Measurements from ENCODE around the gene RTP5. TPM values are rescaled to one million over a fixed set of nuclear protein-coding genes. Genes with fewer than 3 reads are reported as not detected.

The RTP5 gene
- not detected in 2 replicates for total RNA-seq

GRCh38 chr2:241869087-241869961, at the start of gene RTP5:
Gene RTP5 (plus strand): TSS chr2:241869729. CDS start chr2:241869757, 28 bp downstream.

GRCh38 chr2:241858206-241859016, 11.1 kb upstream of the RTP5 start, which contains the start of gene PDCD1:
Gene PDCD1 (minus strand): TSS chr2:241858894. CDS start chr2:241858838, 56 bp downstream.

Other genes with a start within 250 kb of the RTP5 start
- gene THAP4, start 232.6 kb upstream of the RTP5 start, total RNA-seq, result 31.9 and 35.3 TPM in 2 replicates
- gene ATG4B, start 232.0 kb upstream of the RTP5 start, total RNA-seq, result 45.7 and 47.6 TPM in 2 replicates
- gene DTYMK, start 182.9 kb upstream of the RTP5 start, total RNA-seq, result 18.3 and 21.0 TPM in 2 replicates
- gene ING5, start 167.7 kb upstream of the RTP5 start, total RNA-seq, result 11.8 and 13.1 TPM in 2 replicates
- gene D2HGDH, start 135.1 kb upstream of the RTP5 start, total RNA-seq, result 11.7 and 11.8 TPM in 2 replicates
- 0.26 TPM in 1 of 2 replicates, not detected in the other for gene GAL3ST2, start 92.9 kb upstream of the RTP5 start, total RNA-seq
- 0.11 TPM in 1 of 2 replicates, not detected in the other for gene NEU4, start 60.5 kb upstream of the RTP5 start, total RNA-seq
- gene PDCD1, start 10.8 kb upstream of the RTP5 start, total RNA-seq, result not detected in 2 replicates